Uterus (tissue), 4 donors: Measurements from ENCODE around the gene ENGASE. TPM values are rescaled to one million over a fixed set of nuclear protein-coding genes. Genes with fewer than 3 reads are reported as not detected.

Experiments
- DNase-seq, 2 donors: peaks; one replicate each; pipeline ENCODE4 v3.0.0-alpha.2; 2019 to 2020
- H3K27ac ChIP-seq, 2 donors: fragments of 200-600 bp; sonication (generic); 1 replicate in 1 of 2; 2 replicates in 1 of 2; pipeline ENCODE4 v1.5.1; 2016 to 2018
- H3K27me3 ChIP-seq, 2 donors: fragments of 200-600 bp; sonication (generic); one replicate each; pipeline ENCODE4 v1.5.1; 2018 to 2019; ENCODE audit warnings: control low read depth in 1 of 2
- H3K36me3 ChIP-seq, 2 donors: fragments of 200-600 bp; sonication (generic); one replicate each; pipeline ENCODE4 v1.5.1; 2019; ENCODE audit warnings: control low read depth in 1 of 2
- H3K4me1 ChIP-seq, 2 donors: fragments of 200-600 bp; sonication (generic); one replicate each; pipeline ENCODE4 v1.5.1; 2018 to 2019; ENCODE audit warnings: control low read depth in 1 of 2
- H3K4me3 ChIP-seq, 2 donors: fragments of 200-600 bp; sonication (generic); 1 replicate in 1 of 2; 2 replicates in 1 of 2; pipeline ENCODE4 v1.5.1; 2018 to 2019; ENCODE audit warnings: mild to moderate bottlenecking in 1 of 2
- H3K9me3 ChIP-seq, 2 donors: fragments of 200-600 bp; sonication (generic); one replicate each; pipeline ENCODE4 v1.5.1; 2019; ENCODE audit warnings: control low read depth in 1 of 2
- POLR2A ChIP-seq, 2 donors: fragments of 450-650 bp; IDR thresholded peaks; one replicate each; pipeline ENCODE4 v1.6.1; 2016; ENCODE audit warnings: antibody characterized with exemption in 2 of 2, mild to moderate bottlenecking in 1 of 2, moderate library complexity in 1 of 2
- intact Hi-C: fragments of 100-400 bp; cut with DNase I; formaldehyde crosslinking; loops from one replicate; pipeline ENCODE4 v1.15.1; 2023; ENCODE audit warnings: low total_unique reads
- total RNA-seq, 4 donors: library from RNA; depleted of rRNA in 3 of 4; stranded (reverse); fragments of >200 nt in 3 of 4; gene quantifications; one replicate each; pipeline versions ENCODE4 v1.1.0 to v1.2.4, GENCODE V29; 2014 to 2023
- TF ChIP-seq, protein P1 (sequence below), 4 experiments: fragments of 200-600 bp in 2 of 4; fragments of 450-650 bp in 2 of 4; sonication (generic) in 2 of 4; IDR thresholded peaks; one replicate each; pipeline ENCODE4 v1.5.1; 2016 to 2019; ENCODE audit warnings: antibody characterized with exemption in 4 of 4, mild to moderate bottlenecking in 2 of 4, moderate library complexity in 1 of 4
- donor health status: DM: yes; HTN: yes; CAD: no.

ENGASE gene
- total RNA-seq, 4 donors from 2014 or later = 3.8 to 63.2 (median 24.6) TPM

DNA sequence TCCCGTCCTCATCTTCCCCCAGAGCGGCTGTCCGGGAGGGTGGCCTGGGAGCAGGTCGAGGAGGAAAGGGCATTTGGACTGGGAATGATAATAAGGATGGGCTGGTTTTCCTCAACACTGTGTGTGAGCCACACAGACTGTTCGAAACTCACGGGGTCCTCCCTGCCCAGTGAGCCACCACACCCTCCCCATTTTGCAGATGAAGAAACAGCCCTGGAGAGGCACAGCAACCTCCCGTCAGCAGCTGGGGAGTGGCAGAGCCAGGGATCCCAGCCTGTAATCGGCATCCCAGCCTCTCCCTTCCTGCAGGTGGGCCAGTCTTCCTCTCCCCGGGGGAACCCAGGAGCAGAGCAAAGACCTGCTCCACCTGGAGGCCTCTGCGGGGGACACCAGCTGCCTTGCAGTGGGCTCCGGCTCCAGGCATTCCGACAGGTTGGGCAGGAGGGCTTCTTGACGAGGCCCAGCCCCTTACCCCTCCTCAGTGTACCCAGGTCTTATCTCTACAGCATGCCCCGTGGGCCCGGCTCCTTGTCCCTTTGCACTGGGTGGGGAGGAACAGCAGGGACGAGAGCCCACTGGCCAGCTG, 23.8 kb downstream of the ENGASE start:
- no peaks in the 10 kb centered on the region for H3K27me3 ChIP-seq
- TF ChIP-seq POLR2A (IDR thresholded peaks at IDR 0.05) = no peak
- TF ChIP-seq, protein P1, sequence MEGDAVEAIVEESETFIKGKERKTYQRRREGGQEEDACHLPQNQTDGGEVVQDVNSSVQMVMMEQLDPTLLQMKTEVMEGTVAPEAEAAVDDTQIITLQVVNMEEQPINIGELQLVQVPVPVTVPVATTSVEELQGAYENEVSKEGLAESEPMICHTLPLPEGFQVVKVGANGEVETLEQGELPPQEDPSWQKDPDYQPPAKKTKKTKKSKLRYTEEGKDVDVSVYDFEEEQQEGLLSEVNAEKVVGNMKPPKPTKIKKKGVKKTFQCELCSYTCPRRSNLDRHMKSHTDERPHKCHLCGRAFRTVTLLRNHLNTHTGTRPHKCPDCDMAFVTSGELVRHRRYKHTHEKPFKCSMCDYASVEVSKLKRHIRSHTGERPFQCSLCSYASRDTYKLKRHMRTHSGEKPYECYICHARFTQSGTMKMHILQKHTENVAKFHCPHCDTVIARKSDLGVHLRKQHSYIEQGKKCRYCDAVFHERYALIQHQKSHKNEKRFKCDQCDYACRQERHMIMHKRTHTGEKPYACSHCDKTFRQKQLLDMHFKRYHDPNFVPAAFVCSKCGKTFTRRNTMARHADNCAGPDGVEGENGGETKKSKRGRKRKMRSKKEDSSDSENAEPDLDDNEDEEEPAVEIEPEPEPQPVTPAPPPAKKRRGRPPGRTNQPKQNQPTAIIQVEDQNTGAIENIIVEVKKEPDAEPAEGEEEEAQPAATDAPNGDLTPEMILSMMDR (IDR thresholded peaks at IDR 0.05) = no peak
- DNase-seq = no peak
- H3K27ac ChIP-seq = no peak overlapping the region
- no peaks in the 10 kb centered on the region for H3K4me1 ChIP-seq
- H3K4me3 ChIP-seq = no peak overlapping the region
- no peaks in the 10 kb centered on the region for H3K9me3 ChIP-seq
- intact Hi-C loops = no loop called here
- H3K36me3 ChIP-seq = no peaks in the 10 kb centered on the region

- no peak for DNase-seq
- Histone ChIP-seq H3K4me3 (no peak overlapping the region), H3K27me3 (no peaks in the 10 kb centered on the region), H3K36me3 (no peaks in the 10 kb centered on the region), H3K4me1 (no peaks in the 10 kb centered on the region), H3K27ac (no peak overlapping the region), H3K9me3 (no peaks in the 10 kb centered on the region)
- intact Hi-C loops = no loop called here
- TF ChIP-seq, protein P1 (IDR thresholded peaks at IDR 0.05) = no peak
- no peak for TF ChIP-seq POLR2A (IDR thresholded peaks at IDR 0.05)
Measured at GRCh38 chr17:79100405-79100804, 25.8 kb downstream of the ENGASE start.

DNA sequence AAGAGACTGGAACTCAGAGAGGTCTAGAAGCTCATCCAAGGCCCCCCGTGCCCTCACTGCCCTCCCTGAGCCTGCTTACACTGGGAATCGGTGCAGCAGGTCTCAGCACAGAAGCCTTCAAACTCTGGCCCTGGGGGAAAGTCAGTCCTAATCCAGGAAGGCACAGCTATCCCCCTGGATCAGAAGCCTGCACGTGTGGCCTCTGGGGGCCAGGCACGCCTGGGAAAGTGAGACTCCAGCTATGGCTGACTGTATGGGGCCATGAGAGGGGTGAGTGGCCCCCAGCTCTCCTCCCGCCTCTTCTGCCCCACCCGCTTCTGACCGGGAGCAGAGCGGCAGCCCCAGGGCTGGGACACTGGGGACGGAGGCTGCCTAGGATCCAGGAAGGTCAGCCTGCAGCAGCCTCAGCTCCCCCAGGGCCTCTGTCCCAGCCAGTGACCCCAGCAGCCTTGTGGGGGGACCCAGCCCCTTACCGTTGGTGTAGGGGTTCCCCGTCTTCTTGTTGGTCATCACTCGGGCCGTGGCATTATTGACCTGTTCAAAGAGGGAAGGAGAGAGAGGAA, 26.6 kb downstream of the ENGASE start:
- Histone ChIP-seq H3K27me3 (no peaks in the 10 kb centered on the region), H3K4me1 (no peaks in the 10 kb centered on the region), H3K9me3 (no peaks in the 10 kb centered on the region), H3K4me3 (no peak overlapping the region), H3K27ac (no peak overlapping the region), H3K36me3 (no peaks in the 10 kb centered on the region)
- DNase-seq = no peak
- intact Hi-C loops = no loop called here
- TF ChIP-seq, protein P1 (IDR thresholded peaks at IDR 0.05) = no peak
- TF ChIP-seq POLR2A (IDR thresholded peaks at IDR 0.05) = no peak

GRCh38 chr17:79102214-79102613, 27.6 kb downstream of the ENGASE start:
- TF ChIP-seq, protein P1 (IDR thresholded peaks at IDR 0.05) = no peak
- TF ChIP-seq POLR2A (IDR thresholded peaks at IDR 0.05) = no peak
- H3K4me3 ChIP-seq = no peak overlapping the region
- no peak overlapping the region for H3K27ac ChIP-seq
- no peaks in the 10 kb centered on the region for H3K4me1 ChIP-seq
- intact Hi-C loops = no loop called here
- H3K27me3 ChIP-seq = no peaks in the 10 kb centered on the region
- DNase-seq = no peak
- H3K36me3 ChIP-seq = no peaks in the 10 kb centered on the region
- H3K9me3 ChIP-seq = no peaks in the 10 kb centered on the region

GRCh38 chr17:79104898-79105600, 30.4 kb downstream of the ENGASE start:
- Histone ChIP-seq H3K4me3 (no peak overlapping the region), H3K36me3 (no peaks in the 10 kb centered on the region), H3K27ac (no peak overlapping the region), H3K9me3 (no peaks in the 10 kb centered on the region), H3K4me1 (no peaks in the 10 kb centered on the region), H3K27me3 (no peaks in the 10 kb centered on the region)
- intact Hi-C loops = no loop called here
- no peak for TF ChIP-seq POLR2A (IDR thresholded peaks at IDR 0.05)
- TF ChIP-seq, protein P1 (IDR thresholded peaks at IDR 0.05) = no peak
- DNase-seq = no peak
